HepG2 (cell line): ENCODE data around the gene HEXIM1. TPM values are rescaled to one million over a fixed set of nuclear protein-coding genes. Genes with fewer than 3 reads are reported as not detected.

Experiments used
- AGO1 ChIP-seq: fragments of 200-400 bp; formaldehyde crosslinking; IDR thresholded peaks from 2 replicates; pipeline ENCODE4 v1.6.1; 2017; ENCODE audit warnings: mild to moderate bottlenecking, low read depth, low read length, moderate library complexity; ENCODE audit not compliant: poor library complexity, severe bottlenecking
- ATF3 ChIP-seq: sonication (generic); formaldehyde crosslinking; IDR thresholded peaks from 2 replicates; pipeline ENCODE4 v1.4.0; 2020; ENCODE audit warnings: missing genetic modification reagents
- CENPBD1 ChIP-seq: sonication (generic); formaldehyde crosslinking; IDR thresholded peaks from 2 replicates; pipeline ENCODE4 v1.8.0; 2022; ENCODE audit warnings: missing genetic modification reagents, low read depth, mild to moderate bottlenecking, borderline replicate concordance
- GMEB1 ChIP-seq: sonication (generic); formaldehyde crosslinking; IDR thresholded peaks from 2 replicates; pipeline ENCODE4 v1.5.1; 2020; ENCODE audit warnings: missing genetic modification reagents, mild to moderate bottlenecking, borderline replicate concordance
- HNRNPH1 ChIP-seq: fragments of 200-400 bp; formaldehyde crosslinking; optimal IDR thresholded peaks from 2 replicates; pipeline ENCODE3; 2017; ENCODE audit warnings: mild to moderate bottlenecking, low read depth, low read length
- HNRNPLL ChIP-seq: fragments of 200-400 bp; formaldehyde crosslinking; IDR thresholded peaks from 2 replicates; pipeline ENCODE4 v1.6.1; 2017; ENCODE audit warnings: mild to moderate bottlenecking, low read depth, low read length; ENCODE audit not compliant: poor library complexity, severe bottlenecking
- KLF15 ChIP-seq: sonication (generic); formaldehyde crosslinking; IDR thresholded peaks from 2 replicates; pipeline ENCODE4 v1.8.1; 2023; ENCODE audit warnings: borderline replicate concordance, mild to moderate bottlenecking, inconsistent platforms, missing genetic modification reagents, mixed read lengths
- MAFK ChIP-seq, 2 experiments: IDR thresholded peaks in 1 of 2; conservative IDR thresholded peaks in 1 of 2; 2 replicates each; pipeline ENCODE4 v1.6.1; 2011; ENCODE audit warnings: improper control_type of control experiment in 2 of 2, low read length in 2 of 2
- MYNN ChIP-seq: sonication (generic); formaldehyde crosslinking; IDR thresholded peaks from 2 replicates; pipeline ENCODE4 v1.4.0; 2020; ENCODE audit warnings: mild to moderate bottlenecking, low read depth, missing genetic modification reagents
- NCOR1 ChIP-seq: fragments of 200-600 bp; sonication (generic); IDR thresholded peaks from 2 replicates; pipeline ENCODE4 v1.7.0; 2017; ENCODE audit warnings: antibody characterized with exemption, low read length, borderline replicate concordance
- NONO ChIP-seq, 2 experiments: fragments of 450-650 bp in 1 of 2; sonication (generic) in 1 of 2; formaldehyde crosslinking in 1 of 2; IDR thresholded peaks in 1 of 2; conservative IDR thresholded peaks in 1 of 2; 2 replicates each; pipeline versions ENCODE4 v1.6.1 to v1.8.0; 2017 to 2022; ENCODE audit warnings: mild to moderate bottlenecking in 1 of 2, missing genetic modification reagents in 1 of 2, moderate library complexity in 1 of 2
- PCBP1 ChIP-seq: fragments of 200-400 bp; formaldehyde crosslinking; IDR thresholded peaks from 2 replicates; pipeline ENCODE4 v1.6.1; 2017; ENCODE audit warnings: mild to moderate bottlenecking, low read depth, low read length, borderline replicate concordance
- PCBP2 ChIP-seq: fragments of 200-400 bp; formaldehyde crosslinking; optimal IDR thresholded peaks from 2 replicates; pipeline ENCODE3; 2018; ENCODE audit warnings: low read length, low read depth; ENCODE audit not compliant: poor library complexity, severe bottlenecking
- PHF20 ChIP-seq: sonication (generic); formaldehyde crosslinking; IDR thresholded peaks from 2 replicates; pipeline ENCODE4 v1.5.0; 2020; ENCODE audit warnings: mild to moderate bottlenecking, missing genetic modification reagents
- POLR2AphosphoS5 ChIP-seq: IDR thresholded peaks from 2 replicates; pipeline ENCODE4 v1.6.1; 2012; ENCODE audit warnings: low read depth, low read length
- RBFOX2 ChIP-seq: fragments of 200-400 bp; formaldehyde crosslinking; IDR thresholded peaks from 2 replicates; pipeline ENCODE4 v1.6.1; 2017; ENCODE audit warnings: low read depth, mild to moderate bottlenecking, low read length
- SMARCE1 ChIP-seq: fragments of 450-650 bp; IDR thresholded peaks from 2 replicates; pipeline ENCODE4 v1.6.1; 2017; ENCODE audit warnings: borderline replicate concordance
- WIZ ChIP-seq: sonication (generic); formaldehyde crosslinking; IDR thresholded peaks from 2 replicates; pipeline ENCODE4 v1.5.1; 2020; ENCODE audit warnings: mild to moderate bottlenecking, missing genetic modification reagents
- ZBTB7B ChIP-seq: sonication (generic); formaldehyde crosslinking; IDR thresholded peaks from 2 replicates; pipeline ENCODE4 v1.4.0; 2020; ENCODE audit warnings: missing genetic modification reagents
- ZFX ChIP-seq: sonication (generic); formaldehyde crosslinking; IDR thresholded peaks from 2 replicates; pipeline ENCODE4 v1.4.0; 2020; ENCODE audit warnings: mild to moderate bottlenecking, low read depth, missing genetic modification reagents, moderate library complexity
- ZNF253 ChIP-seq: sonication (generic); formaldehyde crosslinking; IDR thresholded peaks from 2 replicates; pipeline ENCODE4 v1.8.0; 2022; ENCODE audit warnings: mild to moderate bottlenecking, missing genetic modification reagents, borderline replicate concordance
- ZNF30 ChIP-seq: sonication (generic); formaldehyde crosslinking; IDR thresholded peaks from 2 replicates; pipeline ENCODE4 v1.5.0; 2020; ENCODE audit warnings: mild to moderate bottlenecking, missing genetic modification reagents
- ZNF564 ChIP-seq: sonication (generic); formaldehyde crosslinking; IDR thresholded peaks from 2 replicates; pipeline ENCODE4 v1.8.1; 2023; ENCODE audit warnings: mild to moderate bottlenecking, missing genetic modification reagents
- ZNF605 ChIP-seq: sonication (generic); formaldehyde crosslinking; IDR thresholded peaks from 2 replicates; pipeline ENCODE4 v1.8.0; 2022; ENCODE audit warnings: mild to moderate bottlenecking, missing genetic modification reagents
- ZNF740 ChIP-seq: sonication (generic); formaldehyde crosslinking; IDR thresholded peaks from 2 replicates; pipeline ENCODE4 v1.4.0; 2020; ENCODE audit warnings: missing genetic modification reagents
- ZNF770 ChIP-seq: sonication (generic); formaldehyde crosslinking; IDR thresholded peaks from 2 replicates; pipeline ENCODE4 v1.5.0; 2020; ENCODE audit warnings: mild to moderate bottlenecking, missing genetic modification reagents
- ZSCAN25 ChIP-seq: sonication (generic); formaldehyde crosslinking; IDR thresholded peaks from 2 replicates; pipeline ENCODE4 v1.8.0; 2022; ENCODE audit warnings: mild to moderate bottlenecking, missing genetic modification reagents
- polyA plus RNA-seq, 8 experiments: library from polyadenylated mRNA; depleted of rRNA in 3 of 8; stranded (reverse) in 7 of 8; unstranded in 1 of 8; fragments of >200 nt; fragmentation: Illumina TruSeq in 4 of 8; extraction: Trizol in 4 of 8; gene quantifications; 2 replicates each; pipeline versions ENCODE4 v1.2.1 to v1.2.3, GENCODE V29; 2011 to 2016; ENCODE audit warnings: low read depth in 4 of 8, missing spikeins in 1 of 8, mixed read lengths in 1 of 8; ENCODE audit not compliant: insufficient read depth in 1 of 8
- total RNA-seq, 5 experiments: library from RNA; depleted of rRNA; stranded (reverse); fragments of >200 nt; fragmentation: Illumina TruSeq; extraction: Trizol; gene quantifications; 2 replicates each; pipeline ENCODE4 v1.2.3, GENCODE V29; 2016; ENCODE audit warnings: low read depth in 1 of 5

Gene HEXIM1
- total and polyA plus RNA-seq, 2 of the 13 experiments (the other 11 are each of a cell fraction or from before 2014, with no cell fraction given) = 10.5 to 16.6 TPM

GRCh38 chr17:45143767-45144198 is 4.5 kb upstream of the HEXIM1 start (continued):
- TF ChIP-seq ZNF740 = no peak
- TF ChIP-seq POLR2AphosphoS5 = no peak; the same call in 1 of the 2 replicates
- no peak for TF ChIP-seq GMEB1 (CRISPR knock-in tag)
- peak; percentile 67 for TF ChIP-seq AGO1
- no peak for TF ChIP-seq PCBP2
- no peak for TF ChIP-seq ZNF30
- no peak for TF ChIP-seq ZNF253 (CRISPR knock-in tag)
- TF ChIP-seq ZNF770 = peak; percentile 49; the same call in 1 of the 2 replicates
- TF ChIP-seq MAFK (conservative IDR thresholded peaks at IDR 0.05 in 1 of 2, IDR thresholded peaks at IDR 0.05 in 1 of 2; ENCODE audit: low read length in 2 of 2) = no peak
- TF ChIP-seq MYNN = no peak
- no peak for TF ChIP-seq NONO (IDR thresholded peaks at IDR 0.05)
- 0 out of 2 replicates have a peak, but pooled peaks have one; percentile 24 for TF ChIP-seq NONO (CRISPR knock-in tag; conservative IDR thresholded peaks at IDR 0.05)
- peak; percentile 57 for TF ChIP-seq HNRNPH1
- peak; percentile 50 for TF ChIP-seq RBFOX2
- TF ChIP-seq CENPBD1 (CRISPR knock-in tag) = no peak
- no peak for TF ChIP-seq ZSCAN25 (CRISPR knock-in tag)
- TF ChIP-seq ZFX (CRISPR knock-in tag) = no peak
- no peak for TF ChIP-seq ZBTB7B
- TF ChIP-seq KLF15 (CRISPR knock-in tag) = no peak
- TF ChIP-seq SMARCE1 = no peak
- no peak for TF ChIP-seq ATF3 (CRISPR knock-in tag)
- TF ChIP-seq ZNF605 (CRISPR knock-in tag) = no peak
- no peak for TF ChIP-seq WIZ
- no peak for TF ChIP-seq ZNF564 (CRISPR knock-in tag)
- TF ChIP-seq NCOR1 = no peak
- 0 out of 2 replicates have a peak, but pooled peaks have one; percentile 18 for TF ChIP-seq PCBP1
- TF ChIP-seq HNRNPLL = no peak
- TF ChIP-seq PHF20 (CRISPR knock-in tag) = no peak
